Stimulated activated CD4-positive, alpha-beta T cell treated with anti-CD3 and anti-CD28 coated beads, Interleukin-1b, Interleukin-23, amount 100 ng/mL, for 4 hours (primary cell): ENCODE measurements around the gene GPRASP2.
A peak's percentile ranks its signal among the peaks of the same experiment; 100 is the strongest.
"Not testable (repeated sequence)": the region's sequence is repeated elsewhere in the genome, so short reads cannot be mapped to it uniquely, and the experiment has no call there.

Source experiments
- DNase-seq, 2 donors: peaks; one replicate each; pipeline ENCODE4 v3.0.0-alpha.2; 2020; ENCODE audit warnings: low read depth in 2 of 2

GPRASP2 gene

DNA sequence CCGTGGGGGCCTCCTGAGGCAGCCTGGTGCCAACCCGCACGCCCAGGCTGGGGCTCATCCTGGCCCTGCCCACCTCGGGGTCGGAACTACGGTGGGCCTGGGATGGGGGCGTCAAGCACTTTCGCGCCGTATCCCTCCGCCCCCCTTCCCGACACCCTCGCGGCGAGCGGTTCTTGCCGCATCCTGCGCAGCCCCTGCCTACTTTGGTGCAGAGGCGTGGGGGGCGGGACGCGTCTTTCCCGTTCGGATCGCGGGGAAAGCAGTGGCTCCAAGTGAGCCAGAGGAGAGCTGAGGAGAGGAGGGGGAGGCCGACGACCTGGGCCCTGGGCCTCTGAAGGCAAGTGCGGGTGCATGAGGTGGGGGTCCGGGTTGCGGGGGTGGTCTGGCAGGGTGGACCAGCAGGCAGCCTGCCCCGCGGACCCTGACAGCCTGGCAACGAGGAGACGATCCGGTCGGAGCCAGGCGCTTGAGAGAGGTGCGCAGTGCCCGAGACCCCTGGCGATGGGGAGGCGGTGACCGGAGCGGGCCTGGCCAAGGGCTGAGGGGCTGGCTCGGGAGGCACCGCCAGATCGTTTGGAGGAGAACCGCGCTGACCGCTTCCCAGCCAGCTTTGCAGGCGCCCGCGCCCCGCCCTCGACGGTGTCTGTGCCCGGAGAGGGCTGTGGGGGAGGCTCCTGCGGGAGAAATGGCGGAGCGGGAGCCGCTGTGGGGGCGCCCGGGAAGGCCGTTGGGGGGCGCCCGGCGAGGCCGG is at the start of gene GPRASP2:
Gene GPRASP2, plus strand, starts transcription at position 233 of the 751 bp plus-strand sequence. CDS start 2,422 bp downstream, outside the sequence.
- no peak for DNase-seq

- DNase-seq: not testable (repeated sequence)
Observed at GRCh38 chrX:102663820-102664219, 48.4 kb upstream of the GPRASP2 start.

DNA sequence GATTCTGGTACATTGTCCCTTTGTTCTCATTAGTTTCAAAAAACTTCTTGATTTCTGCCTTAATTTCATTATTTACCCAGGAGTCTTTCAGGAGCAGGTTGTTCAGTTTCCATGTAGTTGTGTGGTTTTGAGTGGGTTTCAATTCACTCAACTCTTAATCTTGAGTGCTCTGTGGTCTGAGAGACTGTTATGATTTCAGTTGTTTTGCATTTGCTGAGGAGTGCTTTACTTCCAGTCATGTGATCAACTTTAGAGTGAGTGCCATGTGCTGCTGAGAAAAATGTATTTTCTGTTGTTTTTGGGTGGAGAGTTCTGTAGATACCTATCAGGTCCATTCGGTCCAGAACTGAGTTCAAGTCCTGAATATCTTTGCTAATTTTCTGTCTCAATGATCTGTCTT is 45.2 kb upstream of the GPRASP2 start:
- not testable (repeated sequence) for DNase-seq

GRCh38 chrX:102669526-102669925 is 42.7 kb upstream of the GPRASP2 start:
- DNase-seq: no peak

- no peak for DNase-seq
Observed at GRCh38 chrX:102672856-102673255, 39.4 kb upstream of the GPRASP2 start.

DNA sequence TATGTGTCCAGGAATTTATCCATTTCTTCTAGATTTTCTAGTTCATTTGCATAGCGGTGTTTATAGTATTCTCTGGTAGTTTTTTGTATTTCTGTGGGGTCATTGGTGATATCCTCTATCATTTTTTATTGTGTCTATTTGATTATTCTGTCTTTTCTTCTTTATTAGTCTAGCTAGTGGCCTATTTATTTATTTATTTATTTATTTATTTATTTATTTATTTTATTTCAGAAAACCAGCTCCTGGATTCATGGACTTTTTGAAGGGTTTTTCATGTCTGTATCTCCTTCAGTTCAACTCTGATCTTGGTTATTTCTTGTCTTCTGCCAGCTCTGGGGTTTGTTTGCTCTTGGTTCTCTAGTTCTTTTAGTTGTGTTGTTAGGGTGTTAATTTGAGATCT is 34.8 kb upstream of the GPRASP2 start:
- not testable (repeated sequence) for DNase-seq

GRCh38 chrX:102684772-102685520 is 27.3 kb upstream of the GPRASP2 start:
- no peak for DNase-seq

DNA sequence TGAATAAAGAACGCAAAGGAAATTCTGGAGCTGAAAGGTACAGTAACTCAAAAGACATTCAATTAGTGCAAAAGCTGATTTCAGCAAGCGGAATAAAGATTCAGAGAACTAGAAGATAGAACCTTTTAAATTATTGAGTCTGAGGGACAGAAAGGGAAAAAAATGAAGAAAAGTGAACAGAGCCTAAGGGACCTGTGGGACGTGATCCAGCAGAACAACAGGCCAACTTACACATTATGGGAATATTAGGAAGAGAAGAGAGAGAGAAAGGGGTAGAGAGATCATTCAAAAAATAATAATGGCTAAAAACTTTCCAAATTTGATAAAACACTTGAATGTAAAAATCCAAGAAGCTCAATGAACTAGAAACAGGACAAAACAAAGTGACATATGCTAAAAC is 17.5 kb upstream of the GPRASP2 start:
- DNase-seq: no peak

DNA sequence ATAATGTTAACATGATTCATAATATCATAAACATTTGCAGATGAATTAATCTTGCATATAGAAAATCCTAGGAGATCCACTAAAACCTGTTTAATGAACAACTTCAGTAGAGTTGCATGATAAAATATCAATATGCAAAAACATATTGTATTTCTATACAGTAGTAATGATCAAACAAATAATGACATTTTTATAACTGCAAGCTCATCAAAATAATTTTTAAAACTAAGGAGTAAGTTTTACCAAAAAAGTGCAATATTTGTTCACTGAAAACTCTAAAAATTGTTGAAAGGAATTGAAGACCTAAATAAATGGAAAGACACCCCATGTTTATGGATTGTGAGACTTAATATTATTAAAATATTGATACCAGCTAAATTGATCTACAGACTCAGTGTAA is 15.9 kb upstream of the GPRASP2 start:
- DNase-seq: no peak

DNA sequence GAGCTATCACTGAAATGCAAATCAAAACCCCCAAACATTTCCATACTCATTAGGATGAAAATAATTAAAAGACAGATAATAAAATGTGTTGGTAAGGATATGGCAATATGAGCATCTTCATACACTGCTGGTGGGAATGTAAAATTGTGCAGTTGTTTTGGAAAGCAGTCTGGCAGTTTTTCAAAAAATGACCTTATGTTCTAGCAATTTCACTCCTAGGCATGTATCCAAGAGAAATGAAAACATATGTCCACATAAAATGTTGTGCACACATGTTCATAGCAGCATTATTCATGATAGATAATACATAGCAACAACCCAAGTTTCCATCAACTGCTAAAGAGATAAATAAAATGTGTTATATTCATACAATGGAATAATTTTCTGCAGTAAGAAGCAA is 14.8 kb upstream of the GPRASP2 start:
- no peak for DNase-seq

DNA sequence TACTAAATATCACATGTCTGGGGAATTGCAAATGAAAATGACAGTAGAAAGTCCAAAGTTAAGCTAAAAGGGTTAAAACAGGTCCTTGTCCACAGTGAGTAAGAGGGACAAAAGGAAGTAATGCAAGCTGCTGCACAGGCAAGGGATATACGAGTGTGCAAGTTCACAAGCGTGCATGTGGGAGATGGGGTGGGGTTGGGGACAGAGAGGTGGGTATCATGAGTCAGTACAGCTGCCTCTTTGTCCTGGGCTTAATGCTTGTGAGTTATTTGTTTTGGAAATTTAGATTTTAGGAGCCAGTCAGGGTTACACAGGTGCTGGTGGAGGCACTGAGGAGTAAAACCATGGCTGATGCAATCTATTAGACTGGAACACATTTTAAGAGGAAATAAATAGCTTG is 3.3 kb upstream of the GPRASP2 start:
- DNase-seq: no peak

- no peak for DNase-seq
Observed at GRCh38 chrX:102711872-102712215, 404 bp upstream of the GPRASP2 start.

GRCh38 chrX:102712981-102713625 is 855 bp downstream of the GPRASP2 start:
- no peak for DNase-seq

GRCh38 chrX:102714994-102715393 is 2.7 kb downstream of the GPRASP2 start:
- DNase-seq: no peak

DNA sequence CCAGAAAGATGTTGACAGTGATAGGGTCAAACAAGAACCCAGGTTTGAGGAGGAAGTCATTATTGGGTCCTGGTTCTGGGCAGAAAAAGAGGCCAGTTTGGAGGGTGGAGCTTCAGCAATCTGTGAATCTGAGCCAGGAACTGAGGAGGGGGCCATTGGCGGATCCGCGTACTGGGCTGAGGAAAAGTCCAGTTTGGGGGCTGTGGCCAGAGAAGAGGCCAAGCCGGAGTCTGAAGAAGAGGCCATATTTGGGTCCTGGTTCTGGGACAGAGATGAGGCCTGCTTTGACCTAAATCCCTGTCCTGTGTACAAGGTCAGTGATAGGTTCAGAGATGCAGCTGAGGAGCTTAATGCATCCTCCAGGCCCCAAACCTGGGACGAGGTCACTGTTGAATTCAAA is 3.7 kb downstream of the GPRASP2 start:
- DNase-seq: no peak

DNA sequence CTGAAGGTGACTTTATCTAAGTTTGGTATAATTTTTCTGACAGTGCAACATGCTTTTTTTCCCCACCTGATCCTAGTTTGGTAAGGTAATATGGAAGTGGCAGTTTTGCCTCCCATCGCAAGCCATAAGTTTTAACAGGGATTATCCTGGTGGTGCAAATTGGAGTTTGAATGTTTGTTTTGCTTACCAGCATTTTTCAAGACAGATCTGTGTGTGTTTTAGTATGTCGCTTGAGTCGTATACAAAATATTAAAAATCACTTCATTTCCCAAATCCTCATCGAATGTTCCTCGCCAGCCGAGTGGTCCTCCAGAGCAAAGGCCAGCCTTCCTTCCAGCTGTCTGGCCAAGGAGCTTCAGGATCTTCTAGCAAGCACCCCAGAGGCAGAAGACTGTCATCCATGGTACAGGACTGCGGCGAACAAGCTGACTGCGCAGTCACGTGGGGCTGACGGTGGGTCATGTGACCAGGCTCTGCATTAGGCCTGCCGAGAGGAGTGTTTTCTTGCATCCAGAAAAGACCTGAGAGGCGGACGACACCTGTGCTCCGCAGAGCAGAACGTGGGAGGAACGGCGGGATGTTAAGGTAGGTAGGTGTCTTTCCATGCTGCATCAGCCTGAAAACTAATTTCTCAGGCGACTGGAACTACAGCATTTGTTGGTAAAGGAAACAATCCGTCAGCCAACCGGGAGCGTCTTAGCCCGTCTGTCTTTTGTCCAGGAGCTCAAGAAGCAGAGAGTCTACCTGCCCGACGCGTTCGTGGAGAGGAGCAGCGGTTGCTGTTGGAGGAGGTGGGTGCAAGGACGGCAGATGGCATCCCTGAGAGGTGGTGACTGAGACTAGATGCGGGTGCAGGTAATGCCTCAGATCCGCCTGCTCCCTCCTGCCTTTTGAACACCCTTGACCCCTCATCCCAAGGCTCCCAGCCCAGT is 8.3 kb downstream of the GPRASP2 start, which contains the start of gene GPRASP3:
Gene GPRASP3, plus strand, starts transcription at position 507 of the 932 bp plus-strand sequence. CDS start 28,253 bp downstream, outside the sequence.
- peak; percentile 53 to 64 for DNase-seq

DNA sequence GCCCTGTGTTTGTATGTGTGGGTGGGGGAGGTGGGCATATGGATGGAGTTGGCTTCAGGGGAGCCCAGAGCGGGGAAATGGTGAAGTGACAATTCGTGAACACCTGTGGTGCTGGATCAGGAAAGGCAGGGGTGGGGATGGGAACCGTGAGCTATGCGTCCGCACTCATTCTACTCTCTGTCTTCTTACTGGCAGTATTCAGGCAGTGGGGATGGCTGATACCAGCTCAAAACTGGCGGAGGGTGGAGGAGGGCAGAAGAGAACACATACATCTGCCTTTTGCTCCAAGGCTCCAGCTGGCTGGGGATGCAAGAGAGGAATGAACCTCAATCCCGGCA is 8.9 kb downstream of the GPRASP2 start:
- not testable (repeated sequence) for DNase-seq

- DNase-seq: no peak
Observed at GRCh38 chrX:102723456-102723855, 11.2 kb downstream of the GPRASP2 start.

DNA sequence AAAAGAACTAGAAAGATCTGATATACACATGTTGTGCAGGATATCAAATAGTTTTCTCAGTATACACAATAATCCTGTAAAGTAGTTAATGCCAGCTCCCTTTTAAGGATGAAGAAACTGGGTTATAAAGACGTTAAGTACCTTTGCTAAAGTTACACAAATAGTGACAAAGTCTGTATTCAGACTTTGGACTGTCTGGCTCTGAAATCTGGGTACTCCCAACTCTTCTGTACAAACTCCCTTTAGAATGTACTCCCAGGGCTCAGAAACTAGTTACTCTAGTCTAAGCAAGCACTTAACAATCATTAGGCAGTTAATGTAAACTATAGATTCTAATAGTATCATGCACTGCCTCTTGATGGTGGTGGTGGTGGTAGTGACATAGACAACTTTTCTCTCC is 15.5 kb downstream of the GPRASP2 start:
- DNase-seq: no peak

- DNase-seq: no peak
Observed at GRCh38 chrX:102728646-102729045, 16.4 kb downstream of the GPRASP2 start.

- DNase-seq: no peak
Observed at GRCh38 chrX:102739657-102740056, 27.4 kb downstream of the GPRASP2 start.

GRCh38 chrX:102744307-102744706 is 32.1 kb downstream of the GPRASP2 start:
- no peak for DNase-seq
